ACC112 (cell line): ENCODE measurements around the gene CWC15.

Experiments used
- H2AFZ ChIP-seq: fragments of 200-600 bp; sonication (generic); one replicate; pipeline ENCODE4 v1.6.0; 2017; ENCODE audit warnings: antibody characterized with exemption, low read length; ENCODE audit not compliant: unreplicated experiment
- H3K27ac ChIP-seq: fragments of 200-600 bp; sonication (generic); 2 replicates; pipeline ENCODE4 v1.5.1; 2014; ENCODE audit warnings: low read depth, mild to moderate bottlenecking, antibody characterized with exemption, low read length, moderate library complexity
- H3K27me3 ChIP-seq: fragments of 200-600 bp; sonication (generic); 2 replicates; pipeline ENCODE4 v1.6.1; 2014; ENCODE audit warnings: mild to moderate bottlenecking, antibody characterized with exemption, low read length, moderate library complexity, mixed read lengths; ENCODE audit not compliant: insufficient read depth
- H3K36me3 ChIP-seq: fragments of 200-600 bp; sonication (generic); 2 replicates; pipeline ENCODE4 v1.6.1; 2016; ENCODE audit warnings: mild to moderate bottlenecking, antibody characterized with exemption, low read length, moderate library complexity, mixed read lengths; ENCODE audit not compliant: insufficient read depth
- H3K4me1 ChIP-seq: fragments of 200-600 bp; sonication (generic); one replicate; pipeline ENCODE4 v1.6.1; 2016; ENCODE audit warnings: low read length, mixed read lengths; ENCODE audit not compliant: insufficient read depth, unreplicated experiment, control insufficient read depth
- H3K4me3 ChIP-seq: fragments of 200-600 bp; sonication (generic); 2 replicates; pipeline ENCODE4 v1.5.1; 2014; ENCODE audit warnings: mild to moderate bottlenecking, low read depth, low read length
- H3K79me2 ChIP-seq: fragments of 200-600 bp; sonication (generic); one replicate; pipeline ENCODE4 v1.6.0; 2016; ENCODE audit warnings: low read length; ENCODE audit not compliant: control insufficient read depth, unreplicated experiment, insufficient read depth

The CWC15 gene

DNA sequence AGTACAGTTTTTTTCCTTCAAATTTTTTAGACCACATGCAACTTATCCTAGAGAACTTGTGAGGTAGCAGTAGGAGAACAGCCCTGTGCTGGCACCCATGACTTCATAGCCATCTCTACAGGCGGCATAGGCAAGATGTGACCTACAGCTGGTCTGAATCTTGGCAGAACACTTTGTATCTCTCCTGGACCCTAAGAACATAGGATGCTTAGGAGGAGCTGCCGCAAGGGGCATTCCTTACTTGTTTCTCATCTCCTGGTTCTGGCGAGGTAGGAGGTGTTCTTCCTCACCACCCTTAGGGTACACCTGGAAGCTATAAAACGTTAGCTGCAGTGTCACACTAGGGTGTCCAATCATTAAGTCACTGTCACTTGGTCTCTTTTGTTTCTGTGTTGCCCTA is 16.4 kb downstream of the CWC15 start:
- H3K79me2 ChIP-seq: no peaks in the 10 kb centered on the region
- H3K27me3 ChIP-seq: no peaks in the 10 kb centered on the region
- no peaks in the 10 kb centered on the region for H3K36me3 ChIP-seq
- H3K4me3 ChIP-seq: no peak overlapping the region
- H3K27ac ChIP-seq: no peak overlapping the region
- H2AFZ ChIP-seq: no peak overlapping the region
- H3K4me1 ChIP-seq: peaks cover 11% of the 10 kb centered on the region

DNA sequence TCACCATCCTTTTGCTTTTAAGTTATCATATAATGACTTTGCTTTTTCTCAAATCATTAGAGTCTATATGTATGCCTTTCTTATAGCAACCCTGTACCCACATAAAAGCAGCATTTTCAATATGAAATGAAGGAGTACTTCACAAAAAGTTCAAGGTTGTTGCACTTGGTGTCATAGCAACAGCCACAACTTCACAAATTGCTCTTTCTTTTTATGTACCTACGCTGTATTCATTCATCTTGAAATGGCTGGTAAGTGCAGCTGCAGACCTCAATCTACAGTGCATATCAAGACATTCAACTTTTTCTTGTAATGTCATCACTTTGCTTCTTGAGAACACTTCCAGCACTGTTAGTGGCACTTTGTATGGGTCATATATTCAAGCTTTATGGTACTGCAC is 18.6 kb downstream of the CWC15 start:
- Histone ChIP-seq H3K27ac (no peak overlapping the region), H3K79me2 (no peaks in the 10 kb centered on the region), H3K36me3 (no peaks in the 10 kb centered on the region), H3K4me1 (peaks cover 11% of the 10 kb centered on the region), H2AFZ (no peak overlapping the region), H3K4me3 (no peak overlapping the region), H3K27me3 (no peaks in the 10 kb centered on the region)

DNA sequence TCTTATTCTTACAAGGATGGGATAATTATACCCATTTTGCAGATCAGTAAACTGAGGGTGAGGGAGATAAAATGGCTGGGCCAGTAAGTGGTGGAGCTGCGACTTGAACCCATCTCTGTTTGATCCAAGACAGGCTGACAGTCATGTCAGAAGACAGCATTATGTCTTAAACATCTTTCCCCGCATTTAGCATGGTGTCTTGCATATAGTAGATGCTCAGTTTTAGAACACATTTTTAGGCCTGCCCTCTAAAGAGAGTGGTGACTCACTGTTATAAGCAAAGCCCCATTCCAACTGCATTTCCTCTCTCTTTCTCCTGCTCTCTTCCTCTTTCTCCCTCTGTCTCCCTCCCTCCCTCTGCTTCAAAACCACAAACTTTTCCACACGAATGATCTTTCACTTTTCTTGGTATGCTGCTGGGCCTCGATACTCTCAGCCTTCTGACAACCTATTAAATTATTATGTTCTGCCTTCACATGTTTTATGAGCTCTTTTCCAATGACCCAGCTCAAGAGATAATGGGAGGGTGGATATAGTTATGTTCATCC is 25.2 kb downstream of the CWC15 start:
- no peak overlapping the region for H3K27ac ChIP-seq
- no peaks in the 10 kb centered on the region for H3K4me1 ChIP-seq
- no peak overlapping the region for H3K4me3 ChIP-seq
- H2AFZ ChIP-seq: peak overlapping the region; percentile 15
- no peaks in the 10 kb centered on the region for H3K27me3 ChIP-seq
- H3K36me3 ChIP-seq: no peaks in the 10 kb centered on the region
- no peaks in the 10 kb centered on the region for H3K79me2 ChIP-seq

DNA sequence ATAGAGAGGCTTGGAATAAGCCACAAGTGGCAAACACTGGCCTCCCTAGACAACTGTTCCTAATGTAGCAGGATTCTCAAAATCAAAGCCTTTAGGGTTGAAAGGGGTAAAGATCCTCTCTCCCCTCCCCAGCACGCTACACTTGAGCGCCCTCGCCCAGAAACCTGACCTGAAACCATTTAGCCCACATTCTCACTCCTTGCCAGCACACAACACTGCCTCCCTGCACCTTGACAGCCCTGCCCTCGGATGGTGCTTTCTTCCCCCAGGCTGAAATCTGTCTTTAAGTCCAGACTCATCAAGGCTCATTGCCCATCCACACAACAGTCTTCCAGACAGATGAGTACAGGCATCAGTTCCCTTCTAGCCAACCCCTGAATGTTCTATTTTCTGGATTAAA is 26.5 kb downstream of the CWC15 start:
- no peaks in the 10 kb centered on the region for H3K27me3 ChIP-seq
- H3K4me1 ChIP-seq: no peaks in the 10 kb centered on the region
- H3K27ac ChIP-seq: no peak overlapping the region
- no peak overlapping the region for H3K4me3 ChIP-seq
- H3K36me3 ChIP-seq: no peaks in the 10 kb centered on the region
- H2AFZ ChIP-seq: no peak overlapping the region
- no peaks in the 10 kb centered on the region for H3K79me2 ChIP-seq

DNA sequence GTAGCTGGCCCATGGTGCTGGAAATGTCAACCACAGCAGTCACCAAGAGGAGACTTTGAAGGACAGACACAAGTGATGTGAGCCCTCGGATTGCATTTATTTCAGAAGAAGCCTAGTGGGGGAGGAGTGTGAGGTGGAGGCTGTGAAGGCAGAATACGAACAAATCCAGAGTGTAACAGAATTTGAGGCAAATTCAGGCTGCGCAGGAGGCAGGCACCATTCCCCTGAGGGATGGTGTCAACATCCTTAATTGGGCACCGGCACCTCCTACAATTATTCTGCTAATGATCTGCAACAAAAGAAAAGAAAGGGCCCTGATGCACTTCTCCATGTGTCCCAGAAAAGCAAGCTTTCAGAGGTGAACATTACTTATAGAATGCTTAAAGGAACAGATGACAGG is 32.2 kb downstream of the CWC15 start:
- H3K27ac ChIP-seq: no peak overlapping the region
- H3K36me3 ChIP-seq: no peaks in the 10 kb centered on the region
- H3K79me2 ChIP-seq: no peaks in the 10 kb centered on the region
- H3K27me3 ChIP-seq: no peaks in the 10 kb centered on the region
- no peak overlapping the region for H3K4me3 ChIP-seq
- no peak overlapping the region for H2AFZ ChIP-seq
- H3K4me1 ChIP-seq: peaks cover 18% of the 10 kb centered on the region

GRCh38 chr11:94939346-94939745 is 34.0 kb downstream of the CWC15 start:
- Histone ChIP-seq H2AFZ (no peak overlapping the region), H3K36me3 (no peaks in the 10 kb centered on the region), H3K27me3 (no peaks in the 10 kb centered on the region), H3K79me2 (no peaks in the 10 kb centered on the region), H3K4me3 (no peak overlapping the region), H3K4me1 (peaks cover 32% of the 10 kb centered on the region), H3K27ac (peak overlapping the region; percentile 79; the same call in 1 of the 2 replicates)

DNA sequence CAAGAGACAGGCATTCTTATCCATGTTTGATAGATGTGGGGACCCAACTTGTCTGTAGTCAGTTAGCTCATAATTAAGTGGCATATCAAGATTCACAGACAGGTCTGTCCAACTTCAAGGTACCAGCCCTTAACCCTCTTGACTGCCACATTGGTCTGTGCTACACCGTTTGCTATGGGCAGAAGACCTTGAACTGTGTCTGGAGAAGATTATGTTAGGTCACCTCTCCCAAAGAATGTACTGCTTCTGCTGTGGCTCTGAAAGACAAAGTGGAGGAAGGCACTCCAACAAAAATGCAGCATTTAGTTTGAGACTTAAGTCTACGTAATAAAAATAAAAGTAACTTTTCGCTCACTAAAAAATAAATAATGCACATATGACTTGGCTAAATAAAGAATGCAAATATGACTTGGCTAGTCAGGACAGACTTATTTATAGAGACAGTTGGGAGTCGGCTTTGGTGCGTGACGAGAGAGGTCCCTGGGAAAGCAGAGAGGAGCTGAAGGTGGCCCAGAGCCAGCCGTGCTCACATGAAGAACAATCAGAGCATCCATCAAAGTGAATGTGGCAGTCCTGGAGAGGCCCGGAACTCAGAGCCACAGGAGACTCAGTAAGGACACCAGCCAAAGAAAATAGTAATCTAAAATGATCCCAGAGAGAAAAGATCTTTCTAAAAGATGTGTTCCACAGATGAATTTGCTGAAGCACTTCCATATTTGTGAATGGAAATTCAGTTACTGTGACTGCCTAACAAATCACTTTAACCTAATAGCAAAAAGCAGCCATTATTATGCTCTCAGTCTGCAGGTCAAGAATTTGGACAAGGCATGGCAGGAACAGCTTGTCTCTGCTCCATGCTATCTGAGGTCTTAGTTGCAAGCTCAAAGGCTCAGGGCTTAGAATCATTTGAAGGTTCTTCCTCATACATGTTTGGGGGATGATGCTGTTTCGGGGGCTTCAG is 35.0 kb downstream of the CWC15 start:
- H2AFZ ChIP-seq: no peak overlapping the region

GRCh38 chr11:94934846-94935245 is 38.5 kb downstream of the CWC15 start:
- Histone ChIP-seq H2AFZ (no peak overlapping the region), H3K27ac (peak overlapping the region; percentile 85), H3K4me3 (no peak overlapping the region), H3K36me3 (no peaks in the 10 kb centered on the region), H3K27me3 (no peaks in the 10 kb centered on the region), H3K79me2 (no peaks in the 10 kb centered on the region), H3K4me1 (peaks cover 46% of the 10 kb centered on the region)

More for the DNA sequence above, 35.0 kb downstream of the CWC15 start:
- no peaks in the 10 kb centered on the region for H3K79me2 ChIP-seq
- no peaks in the 10 kb centered on the region for H3K27me3 ChIP-seq
- H3K36me3 ChIP-seq: no peaks in the 10 kb centered on the region
- H3K27ac ChIP-seq: peak overlapping the region; percentile 79
- H3K4me3 ChIP-seq: peak overlapping the region; percentile 22; the same call in 1 of the 2 replicates
- peaks cover 42% of the 10 kb centered on the region for H3K4me1 ChIP-seq

GRCh38 chr11:94934362-94934761 is 39.0 kb downstream of the CWC15 start:
- Histone ChIP-seq H3K79me2 (no peaks in the 10 kb centered on the region), H2AFZ (no peak overlapping the region), H3K4me3 (no peak overlapping the region), H3K27ac (peak overlapping the region; percentile 85), H3K4me1 (peaks cover 46% of the 10 kb centered on the region), H3K27me3 (no peaks in the 10 kb centered on the region), H3K36me3 (no peaks in the 10 kb centered on the region)

DNA sequence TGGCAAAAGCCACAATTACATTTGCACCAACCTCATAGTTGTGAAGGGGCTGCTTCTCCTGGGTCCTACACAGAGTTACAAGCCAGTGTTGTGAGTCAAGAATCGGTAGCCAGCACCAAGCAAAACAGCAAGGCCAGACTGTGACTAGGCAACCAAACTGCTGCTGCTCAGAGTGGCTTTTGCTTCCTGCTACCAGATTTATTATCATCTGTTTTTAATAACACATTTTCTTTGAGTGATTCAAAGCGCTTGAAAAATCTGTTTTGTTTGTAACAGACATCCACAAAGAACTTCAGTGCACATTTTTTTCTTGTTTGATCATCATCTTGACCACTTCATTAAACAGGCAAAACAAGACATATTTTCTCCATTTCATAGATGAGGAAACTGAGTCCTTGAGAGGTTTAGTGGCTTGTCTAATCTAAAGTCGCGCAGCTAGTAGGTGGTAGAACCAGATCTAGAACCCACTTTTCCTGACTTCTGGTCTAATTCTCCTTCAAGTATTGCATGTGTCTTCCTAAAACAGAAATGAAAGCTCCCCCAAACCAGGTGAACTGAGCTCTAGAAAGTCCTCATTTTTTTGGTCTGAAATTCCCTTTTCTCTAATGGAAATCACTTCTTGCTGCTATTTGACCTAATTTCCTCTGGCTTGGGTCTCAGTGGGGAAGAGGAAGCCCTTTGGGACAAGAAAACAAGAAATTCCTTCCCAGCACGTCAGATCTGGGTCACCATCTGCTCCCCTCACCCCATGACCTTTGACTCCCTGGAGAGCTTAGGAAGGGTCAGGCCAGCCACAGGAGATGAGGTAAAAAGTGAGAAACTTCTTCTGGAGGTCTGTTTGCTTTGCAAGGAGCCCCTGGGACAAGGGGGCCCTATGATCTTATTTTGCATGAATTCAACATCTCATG is 39.9 kb downstream of the CWC15 start:
- Histone ChIP-seq H3K4me3 (peak overlapping the region; percentile 10; the same call in 1 of the 2 replicates), H3K36me3 (no peaks in the 10 kb centered on the region), H3K27ac (peak overlapping the region; percentile 85), H3K4me1 (peaks cover 44% of the 10 kb centered on the region), H3K27me3 (no peaks in the 10 kb centered on the region), H2AFZ (no peak overlapping the region), H3K79me2 (no peaks in the 10 kb centered on the region)
